GM04503 (cell line): Measurements from ENCODE around the gene SGTB.
"Not testable (repeated sequence)": the region's sequence is repeated elsewhere in the genome, so short reads cannot be mapped to it uniquely, and the experiment has no call there.

Source experiments
- DNase-seq: peaks from one replicate; pipeline ENCODE4 v3.0.0-alpha.2; 2012; ENCODE audit warnings: low read depth

Gene SGTB

GRCh38 chr5:65668696-65669095 is 53.2 kb downstream of the SGTB start:
- no peak for DNase-seq

DNA sequence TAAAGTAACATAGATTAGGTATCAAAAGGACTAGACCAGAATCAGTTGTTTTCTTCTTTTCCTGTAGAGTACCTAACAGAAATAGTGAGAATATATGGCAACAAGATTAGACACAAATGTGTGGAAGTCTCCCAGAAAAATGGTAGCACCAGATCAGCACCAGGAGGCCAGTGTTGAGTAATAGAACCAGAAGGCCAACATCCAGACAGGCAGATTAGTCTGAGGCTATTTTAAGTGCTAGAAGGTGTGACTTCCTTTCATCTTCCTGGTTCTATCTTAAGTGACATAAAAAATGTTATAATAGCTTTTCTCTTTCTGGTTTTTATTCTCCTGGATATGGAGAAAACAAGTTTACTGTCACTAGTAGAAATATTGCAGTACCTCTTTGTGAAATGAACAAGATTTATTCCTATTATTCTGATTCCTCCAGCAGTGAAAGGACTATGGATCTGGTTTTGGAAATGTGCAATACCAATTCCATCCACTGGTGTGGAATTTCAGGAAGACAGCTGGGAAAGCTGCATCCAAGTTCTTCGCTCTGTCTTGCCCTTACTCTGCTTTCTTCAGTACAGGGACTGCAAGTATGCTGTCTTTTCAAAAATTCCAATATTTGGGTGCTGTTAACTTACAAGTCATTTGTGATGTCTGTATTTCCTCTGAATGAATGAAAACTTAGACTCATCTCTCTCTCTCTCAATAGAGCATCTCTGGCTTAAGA is 57.9 kb downstream of the SGTB start:
- no peak for DNase-seq

DNA sequence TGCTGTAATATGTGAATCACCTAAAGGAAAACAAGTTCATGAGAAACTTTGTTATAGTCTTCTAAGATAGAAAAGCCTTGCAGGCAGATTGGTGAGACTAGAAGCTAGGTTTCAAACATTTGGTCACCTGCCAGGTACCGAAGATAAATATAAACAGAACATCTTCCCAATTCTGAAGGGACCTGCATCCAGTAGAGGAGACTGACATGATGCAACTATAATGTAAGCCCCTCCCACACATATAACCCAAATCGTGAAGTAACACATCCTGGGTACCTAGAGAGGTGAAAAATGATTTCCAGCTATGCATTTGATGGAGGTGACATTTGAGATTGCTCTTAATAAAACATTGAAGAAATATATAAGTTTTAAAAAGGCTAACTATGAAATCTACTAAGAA is 67.2 kb downstream of the SGTB start:
- no peak for DNase-seq

DNA sequence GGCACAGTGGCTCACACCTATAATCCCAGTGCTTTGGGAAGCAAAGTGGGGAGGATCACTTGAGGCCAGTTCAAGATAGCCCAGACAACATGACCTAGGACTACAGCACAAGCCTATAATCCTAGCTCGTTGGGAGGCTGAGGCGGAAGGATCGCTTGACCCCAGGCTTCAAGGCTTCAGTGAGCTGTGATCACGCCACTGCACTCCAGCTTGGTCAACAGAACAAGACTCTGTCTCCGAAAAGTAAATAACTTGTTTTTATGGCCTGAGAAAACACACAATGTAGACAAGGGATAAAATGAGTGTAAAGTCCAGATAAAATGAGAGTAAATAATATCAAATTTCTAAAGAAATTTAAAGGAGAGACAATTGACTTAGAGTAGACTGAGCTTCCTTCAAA is 70.8 kb downstream of the SGTB start:
- DNase-seq, result no peak

- no peak for DNase-seq
These were observed 74.0 kb downstream of the SGTB start for GRCh38 chr5:65647941-65648340.

DNA sequence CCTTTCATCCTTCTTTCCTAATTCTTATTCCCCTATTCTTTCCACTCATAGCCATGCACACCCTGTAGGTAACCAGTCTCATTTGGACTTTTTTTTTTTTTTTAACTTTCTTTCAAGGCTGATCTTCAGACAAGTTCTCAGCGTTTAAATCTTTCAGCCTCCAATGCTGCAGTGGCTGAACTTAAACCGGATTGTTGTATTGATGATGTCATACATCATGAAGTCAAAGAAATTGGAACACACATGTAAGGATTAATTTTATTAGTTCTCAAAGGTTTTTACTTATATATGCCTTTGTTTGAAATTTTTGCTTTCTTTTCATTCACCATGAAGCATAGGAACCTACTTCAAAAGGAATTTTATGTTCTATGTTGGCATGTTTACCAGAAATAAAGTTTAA is 75.0 kb downstream of the SGTB start:
- DNase-seq, result no peak

- no peak for DNase-seq
These were observed 81.7 kb downstream of the SGTB start for GRCh38 chr5:65640240-65640639.

DNA sequence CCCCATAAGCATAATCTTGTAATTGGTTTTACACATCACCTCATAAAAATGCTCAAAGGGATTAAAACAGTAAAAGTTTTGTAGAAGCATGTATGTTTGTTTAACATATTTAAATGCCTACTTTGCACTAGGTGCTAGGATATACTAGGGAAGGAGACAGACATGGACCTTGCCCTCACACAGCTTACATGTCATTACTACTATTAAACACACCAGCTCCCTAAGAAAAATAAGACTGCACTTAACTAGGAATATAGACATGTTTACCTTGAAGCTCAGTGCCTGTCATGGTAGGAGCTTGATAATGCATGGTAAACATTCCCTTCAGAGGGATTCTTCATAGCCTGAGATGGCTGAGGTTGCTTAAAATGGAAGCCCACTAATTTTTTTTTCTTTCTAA is 90.9 kb downstream of the SGTB start:
- no peak for DNase-seq

DNA sequence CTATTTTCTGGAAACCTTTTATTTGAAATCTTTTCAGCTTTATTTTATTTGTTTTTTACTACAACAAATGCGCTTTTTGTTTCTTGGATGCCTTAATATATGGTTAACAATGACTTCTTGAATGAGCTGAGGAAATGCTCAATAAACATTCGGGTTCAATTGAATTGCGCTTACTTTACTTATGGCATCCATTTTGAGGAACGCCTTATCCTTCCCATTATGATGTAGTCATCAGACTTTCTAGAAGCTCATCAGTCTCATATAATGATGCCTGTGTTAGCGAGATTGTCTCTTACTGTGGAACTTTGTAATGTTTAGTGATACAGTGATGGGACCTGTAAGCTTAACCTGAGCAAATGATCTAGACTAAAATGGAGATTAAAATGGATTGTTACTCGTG is 96.2 kb downstream of the SGTB start:
- DNase-seq, result no peak

DNA sequence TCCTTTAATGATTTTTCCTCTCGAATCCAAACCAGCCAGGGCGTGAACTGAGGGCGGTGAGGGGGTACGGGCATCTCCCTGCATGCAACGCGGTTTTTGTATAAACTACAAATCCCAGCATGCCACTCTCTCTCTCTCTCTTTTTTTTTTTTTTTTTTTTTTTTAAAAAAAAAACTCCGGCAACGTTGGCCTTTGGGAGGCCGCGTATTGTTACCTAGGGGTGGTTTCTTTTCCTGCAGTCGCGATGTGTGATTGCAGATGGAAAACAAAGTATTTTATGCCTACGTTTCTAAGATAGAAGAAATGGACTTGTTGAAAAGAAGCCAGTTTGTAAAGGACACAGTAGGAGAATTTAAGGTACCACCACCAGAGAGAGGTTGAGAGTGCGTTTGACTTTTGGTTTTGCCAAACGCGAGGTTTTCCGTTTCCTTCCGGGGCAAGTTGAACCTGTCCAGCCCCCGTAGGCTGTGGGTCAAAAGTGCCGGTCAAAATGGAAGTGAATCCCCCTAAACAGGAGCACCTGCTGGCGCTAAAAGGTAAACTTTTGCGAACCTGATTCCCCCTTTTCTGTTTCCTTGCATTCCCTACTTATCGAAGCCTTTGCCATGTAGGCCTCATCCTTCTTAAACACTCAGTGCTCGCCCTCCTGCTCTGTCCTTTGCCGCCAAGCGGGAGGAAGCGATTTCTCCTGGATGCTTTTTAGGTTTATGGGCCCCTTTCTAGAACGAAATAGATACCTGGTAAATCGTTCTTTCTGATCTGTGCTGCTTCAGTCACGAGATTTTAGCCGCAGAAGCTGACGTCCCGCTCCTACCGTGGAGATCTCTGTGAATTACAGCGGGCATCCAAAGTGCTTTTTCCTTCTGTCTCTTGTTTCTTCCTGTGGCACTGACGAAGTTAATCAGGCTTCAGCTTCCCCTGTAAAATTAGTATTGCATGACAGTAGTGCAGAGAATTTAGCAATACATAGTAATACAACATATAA is 97.0 kb downstream of the SGTB start, which contains the start of the genes SHLD3 and TRAPPC13:
Gene SHLD3, plus strand, starts transcription at position 457 of the 985 bp plus-strand sequence. CDS start 4,561 bp downstream, outside the sequence.
Gene TRAPPC13, plus strand, starts transcription at position 457 of the 985 bp plus-strand sequence. Its CDS starts 34 bp downstream, at position 491.
- DNase-seq, result peak; percentile 69

GRCh38 chr5:65624025-65624570 is 97.8 kb downstream of the SGTB start, which contains the start of gene TRIM23:
Gene TRIM23 (minus strand): TSS chr5:65624333. CDS start chr5:65624274, 59 bp downstream.
- peak; percentile 77 for DNase-seq

- no peak for DNase-seq
These were observed 98.4 kb downstream of the SGTB start for GRCh38 chr5:65623482-65623881.

GRCh38 chr5:65621961-65622360 is 99.9 kb downstream of the SGTB start:
- DNase-seq, result not testable (repeated sequence)

DNA sequence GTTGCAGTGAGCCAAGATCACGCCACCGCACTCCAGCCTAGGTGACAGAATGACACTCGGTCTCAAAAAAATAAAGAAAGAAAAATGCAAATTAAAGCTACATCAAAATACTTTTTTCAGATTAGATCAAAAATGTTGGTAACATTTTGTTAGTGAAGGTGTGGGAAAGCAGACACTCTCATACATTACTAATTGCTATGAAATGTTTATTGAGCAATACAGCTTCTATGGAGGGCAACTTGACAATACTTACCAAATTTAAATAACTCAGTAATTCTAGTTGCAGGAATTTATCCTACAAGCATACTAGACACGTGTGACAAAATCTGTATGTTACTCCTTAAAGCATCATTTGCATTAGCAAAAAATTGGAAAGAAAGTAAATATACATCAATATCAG is 101.9 kb downstream of the SGTB start:
- DNase-seq, result no peak
